LNCAP (cell line): ENCODE results near the gene ATP8A1.

Source experiments
- TF ChIP-seq, protein P1 (sequence below): fragments of 450-650 bp; IDR thresholded peaks from 2 replicates; pipeline ENCODE4 v1.5.1; 2017; ENCODE audit warnings: mild to moderate bottlenecking

ATP8A1 gene

DNA sequence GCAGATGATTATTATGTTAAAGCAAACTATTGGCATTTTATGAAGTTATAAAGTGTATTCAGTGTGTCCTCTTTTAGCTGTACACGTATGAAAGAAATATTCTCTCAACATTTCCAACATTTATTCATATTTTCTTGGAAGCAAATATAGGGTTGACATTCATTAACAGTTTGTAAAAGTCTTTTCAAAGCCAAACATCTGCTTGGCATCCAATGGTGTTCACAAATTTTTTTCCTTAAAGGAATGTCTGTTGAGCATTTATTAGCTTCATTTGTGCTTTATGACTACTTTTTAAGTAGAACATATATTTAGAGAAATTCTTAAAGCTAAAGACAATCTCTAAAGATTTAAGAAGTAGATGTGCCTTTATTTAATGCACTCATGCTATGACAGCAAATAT, 176.6 kb downstream of the ATP8A1 start:
- TF ChIP-seq, protein P1, sequence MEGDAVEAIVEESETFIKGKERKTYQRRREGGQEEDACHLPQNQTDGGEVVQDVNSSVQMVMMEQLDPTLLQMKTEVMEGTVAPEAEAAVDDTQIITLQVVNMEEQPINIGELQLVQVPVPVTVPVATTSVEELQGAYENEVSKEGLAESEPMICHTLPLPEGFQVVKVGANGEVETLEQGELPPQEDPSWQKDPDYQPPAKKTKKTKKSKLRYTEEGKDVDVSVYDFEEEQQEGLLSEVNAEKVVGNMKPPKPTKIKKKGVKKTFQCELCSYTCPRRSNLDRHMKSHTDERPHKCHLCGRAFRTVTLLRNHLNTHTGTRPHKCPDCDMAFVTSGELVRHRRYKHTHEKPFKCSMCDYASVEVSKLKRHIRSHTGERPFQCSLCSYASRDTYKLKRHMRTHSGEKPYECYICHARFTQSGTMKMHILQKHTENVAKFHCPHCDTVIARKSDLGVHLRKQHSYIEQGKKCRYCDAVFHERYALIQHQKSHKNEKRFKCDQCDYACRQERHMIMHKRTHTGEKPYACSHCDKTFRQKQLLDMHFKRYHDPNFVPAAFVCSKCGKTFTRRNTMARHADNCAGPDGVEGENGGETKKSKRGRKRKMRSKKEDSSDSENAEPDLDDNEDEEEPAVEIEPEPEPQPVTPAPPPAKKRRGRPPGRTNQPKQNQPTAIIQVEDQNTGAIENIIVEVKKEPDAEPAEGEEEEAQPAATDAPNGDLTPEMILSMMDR = no peak

DNA sequence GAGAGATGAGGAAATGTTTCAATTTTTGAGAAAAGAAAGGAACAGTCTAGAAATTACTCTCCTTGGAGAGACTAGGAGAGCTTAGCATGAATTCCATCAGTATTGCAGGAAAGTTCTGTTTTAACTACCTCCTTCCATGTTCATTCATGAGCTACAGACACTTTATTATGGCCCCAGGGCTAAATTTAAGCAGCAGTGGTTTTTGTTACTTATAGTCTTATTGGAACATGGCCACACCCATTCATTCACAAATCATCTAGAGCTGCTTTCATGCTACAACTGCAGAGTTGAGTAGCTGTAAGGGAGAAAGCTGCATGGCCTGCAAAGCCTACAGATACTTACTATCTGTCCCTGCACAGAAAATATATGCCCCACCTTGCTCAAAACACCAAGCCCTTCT, 178.0 kb downstream of the ATP8A1 start:
- TF ChIP-seq, protein P1 = no peak

DNA sequence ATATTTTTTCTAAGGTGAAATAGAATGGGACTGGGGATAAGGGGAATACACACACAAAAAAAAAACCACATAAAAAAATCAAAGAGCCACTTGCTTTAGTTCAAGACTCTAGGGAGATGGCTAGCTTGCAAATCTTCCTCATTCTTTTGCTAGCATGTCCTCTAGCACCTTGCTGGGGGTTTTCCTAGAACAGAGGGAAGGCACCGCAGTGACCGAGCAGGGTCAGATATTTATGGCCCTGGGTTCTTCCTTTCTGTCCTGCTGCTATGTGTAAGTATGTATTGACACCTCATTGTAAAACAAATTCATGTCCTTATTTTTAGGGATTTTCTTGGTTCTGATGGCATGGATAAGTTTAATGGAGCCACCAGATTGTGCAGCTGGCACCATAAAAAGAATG, 178.4 kb downstream of the ATP8A1 start:
- TF ChIP-seq, protein P1 = no peak

DNA sequence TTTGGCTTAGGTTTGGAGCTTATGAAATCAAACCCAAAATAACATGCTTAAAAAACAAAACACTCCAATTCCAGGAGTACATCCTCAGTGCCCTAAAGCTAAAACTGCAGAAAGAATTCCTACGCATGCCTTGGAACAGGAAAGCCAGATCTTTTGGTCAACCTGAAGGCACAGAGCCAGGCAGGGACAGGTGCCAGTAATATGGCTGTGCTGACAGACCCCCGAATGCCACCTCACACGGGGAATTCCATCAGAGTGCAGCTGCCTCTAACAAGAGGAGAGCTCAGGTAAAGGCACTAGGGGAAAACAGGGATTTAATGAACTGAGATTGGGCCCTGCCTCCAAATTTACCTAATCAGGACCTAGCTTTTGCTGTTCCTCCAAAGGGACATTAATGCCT, 182.5 kb downstream of the ATP8A1 start:
- TF ChIP-seq, protein P1 = no peak

DNA sequence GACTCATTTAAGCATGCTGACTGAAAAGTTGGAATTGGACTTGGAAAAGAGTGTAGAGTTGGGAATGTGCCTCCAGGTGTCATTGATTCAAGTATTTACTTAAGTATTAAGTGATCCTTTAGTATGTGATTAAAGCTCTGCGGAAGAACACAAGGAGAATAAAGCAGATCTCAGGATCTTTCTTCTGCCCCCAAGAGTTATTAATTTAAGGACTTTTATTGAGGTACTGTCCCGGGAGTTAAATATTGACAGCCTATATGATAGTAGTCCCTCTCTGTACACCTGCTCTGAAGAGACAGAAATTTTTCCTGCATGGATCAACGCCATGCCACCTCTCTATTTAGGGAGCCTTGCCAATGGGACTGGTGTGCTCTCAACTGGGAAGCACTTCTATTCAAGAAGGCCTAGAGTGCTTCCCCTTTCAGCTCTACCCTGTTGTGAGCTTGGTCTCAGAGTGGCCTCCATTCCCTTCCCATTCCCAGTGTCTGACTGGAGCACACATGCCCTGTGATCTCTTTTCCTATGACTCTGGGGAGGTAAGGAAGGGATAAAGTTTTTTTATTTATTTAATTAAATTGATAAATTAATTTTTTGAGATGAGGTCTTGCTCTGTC, 183.7 kb downstream of the ATP8A1 start:
- TF ChIP-seq, protein P1 = no peak

DNA sequence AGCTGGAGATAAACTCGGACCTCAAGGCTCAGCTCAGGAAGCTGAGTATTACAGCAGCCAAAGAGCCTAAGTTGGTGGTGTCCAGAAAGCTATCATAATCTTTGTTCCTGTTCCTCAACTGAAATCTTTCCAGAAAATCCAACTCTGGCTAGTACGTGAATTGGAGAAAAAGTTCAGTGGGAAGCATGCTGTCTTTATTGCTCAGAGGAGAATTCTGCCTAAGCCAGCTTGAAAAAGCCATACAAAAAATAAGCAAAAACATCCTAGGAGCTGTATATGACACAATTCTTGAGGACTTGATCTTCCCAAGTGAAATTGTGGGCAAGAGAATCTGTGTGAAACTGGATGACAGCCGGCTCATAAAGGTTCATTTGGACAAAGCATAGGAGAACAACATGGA, 185.0 kb downstream of the ATP8A1 start:
- TF ChIP-seq, protein P1 = no peak

DNA sequence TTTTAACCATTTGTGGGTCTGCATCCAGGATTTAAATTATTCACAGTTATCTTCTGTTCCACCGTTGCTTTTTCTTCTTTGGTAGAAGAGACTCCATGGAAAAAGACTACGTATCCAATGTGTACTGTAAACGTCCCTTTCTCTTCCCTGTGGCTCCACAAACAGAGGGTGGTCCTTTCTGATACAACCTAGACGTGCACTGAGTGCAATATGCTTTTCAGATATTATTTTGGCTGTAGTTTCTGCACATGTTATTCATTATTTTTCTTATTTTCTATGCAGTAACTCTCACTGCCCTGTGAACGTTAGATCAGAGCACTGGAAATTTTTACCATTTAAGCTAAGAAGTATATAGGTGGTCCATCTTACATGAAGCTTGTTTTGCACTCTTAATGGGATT, 186.9 kb downstream of the ATP8A1 start:
- TF ChIP-seq, protein P1 = no peak

DNA sequence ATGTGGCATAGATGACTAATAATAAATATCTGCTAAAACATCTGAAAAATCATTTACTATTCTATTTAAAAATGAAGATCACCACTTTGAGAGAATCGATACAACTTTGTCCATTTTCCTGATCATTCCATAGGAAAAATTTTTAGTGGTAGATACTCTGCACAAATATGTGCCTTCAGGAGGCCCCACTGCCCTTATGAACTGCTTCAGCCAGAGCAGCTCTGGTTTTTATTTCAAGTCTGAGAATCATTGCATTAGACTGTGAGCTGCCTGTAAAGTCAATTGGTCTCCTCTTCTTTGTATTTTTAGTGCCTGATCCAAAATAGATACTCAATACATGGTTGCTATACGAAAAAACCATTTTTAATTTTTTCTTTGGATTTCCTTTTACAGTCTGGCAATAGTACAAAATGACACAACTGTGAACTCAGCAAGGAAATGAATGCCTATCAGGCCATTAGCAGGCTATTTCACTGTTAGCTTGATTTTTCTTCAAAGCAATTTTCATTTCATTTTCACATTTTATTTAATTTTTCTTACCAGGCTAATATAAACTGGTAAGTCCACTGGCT, 190.5 kb downstream of the ATP8A1 start:
- TF ChIP-seq, protein P1 = no peak
